Ovary (tissue), 3 donors: ENCODE results near the gene SRGAP2B.
"Not testable (repeated sequence)": the region's sequence is repeated elsewhere in the genome, so short reads cannot be mapped to it uniquely, and the experiment has no call there.

Experiments used
- CTCF ChIP-seq, 3 donors: fragments of 450-650 bp in 2 of 3; fragments of 200-600 bp in 1 of 3; IDR thresholded peaks; one replicate each; pipeline versions ENCODE4 v1.5.1 to v1.8.0; 2016 to 2022; ENCODE audit warnings: antibody characterized with exemption in 3 of 3, mild to moderate bottlenecking in 1 of 3
- EP300 ChIP-seq: sonication (generic); formaldehyde crosslinking; IDR thresholded peaks from one replicate; pipeline ENCODE4 v1.6.1; 2017; ENCODE audit warnings: antibody characterized with exemption
- POLR2A ChIP-seq: fragments of 450-650 bp; IDR thresholded peaks from one replicate; pipeline ENCODE4 v1.6.1; 2017; ENCODE audit warnings: antibody characterized with exemption, mild to moderate bottlenecking, moderate library complexity
- donor health status: DM: no; HTN: no; CAD: no.

DNA sequence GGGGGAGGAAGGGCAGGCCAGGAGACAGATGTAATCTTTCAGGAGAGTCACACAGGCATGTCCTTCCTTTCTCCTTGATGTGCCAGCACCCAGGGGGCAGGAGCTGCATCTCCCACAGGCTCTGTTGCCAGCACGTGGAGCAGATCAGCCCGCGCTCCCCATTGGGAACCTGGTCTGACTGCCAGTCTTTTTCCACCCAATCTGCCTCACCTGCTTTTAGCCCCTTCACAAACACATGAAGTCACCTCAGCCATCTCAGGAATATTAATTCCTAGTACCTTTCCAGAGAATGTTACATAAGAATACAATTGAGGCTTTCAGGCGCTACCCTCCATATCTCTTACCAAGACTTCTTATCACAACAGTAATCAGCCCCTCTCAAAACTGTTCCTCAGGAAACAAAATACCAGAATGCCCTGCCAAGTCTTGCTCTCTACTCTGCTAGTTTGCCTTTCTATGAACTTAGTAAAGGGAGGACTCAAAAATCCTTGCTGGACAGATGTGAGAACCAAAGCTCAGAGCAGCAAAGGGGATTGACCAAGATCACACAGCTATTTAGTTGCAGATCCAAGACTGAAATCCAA, 94.3 kb downstream of the SRGAP2B start:
- TF ChIP-seq POLR2A; CTCF (IDR thresholded peaks at IDR 0.05); EP300: not testable (repeated sequence)
